ENCODE results near the gene CIB2.

- no peak for TF ChIP-seq POLR2A (IDR thresholded peaks at IDR 0.05; ENCODE audit: low read length)
- no peak for TF ChIP-seq ZFP36 (IDR thresholded peaks at IDR 0.05; ENCODE audit: borderline replicate concordance, partially characterized antibody)
- no peak for TF ChIP-seq CTCF (IDR thresholded peaks at IDR 0.05)
- no peak for TF ChIP-seq EP300 (IDR thresholded peaks at IDR 0.05)
- TF ChIP-seq RCOR1 (IDR thresholded peaks at IDR 0.05; ENCODE audit: low read depth, low read length), result no peak
- TF ChIP-seq CBX2 (IDR thresholded peaks at IDR 0.05; ENCODE audit: borderline replicate concordance, low read depth), result no peak
- no peak for TF ChIP-seq HMGXB4 (CRISPR knock-in tag; IDR thresholded peaks at IDR 0.05; ENCODE audit: borderline replicate concordance)
- no peak for TF ChIP-seq KDM1A (IDR thresholded peaks at IDR 0.05; ENCODE audit: low read depth)
- TF ChIP-seq MAX (IDR thresholded peaks at IDR 0.05), result no peak
- TF ChIP-seq CHD2 (IDR thresholded peaks at IDR 0.05; ENCODE audit: low read length, partially characterized antibody), result no peak
These were observed 59.9 kb downstream of the CIB2 start for GRCh38 chr15:78071383-78071782.

Data from A549 (cell line).